K562 (cell line): Measurements from ENCODE around the gene FANCC. TPM values are rescaled to one million over a fixed set of nuclear protein-coding genes. Genes with fewer than 3 reads are reported as not detected.

Experiments used
- ATAC-seq: fragments of 200-7000 bp; cut with Tn5 transposase; 3 replicates; pipeline ENCODE4 v1.9.1; 2020; ENCODE audit warnings: moderate library complexity
- BruUV-seq: library from RNA; stranded (reverse); fragments of 400-500 nt; replicated peaks from 2 replicates; lab custom pipeline; 2021; lab: Mats Ljungman, UMichigan
- CTCF ChIA-PET: fragments of 300-600 bp; formaldehyde crosslinking; extraction: SDS; loops from one replicate; lab custom pipeline; 2021; ENCODE audit warnings: low intra/inter-chr PET ratio; lab: Yijun Ruan, JAX
- POLR2A ChIA-PET: fragments of 300-600, 350-650 bp; sonication (Branson Sonifier 250); formaldehyde crosslinking; extraction: SDS; loops from one replicate; lab custom pipeline; 2021; ENCODE audit warnings: antibody characterized with exemption, inconsistent platforms; lab: Yijun Ruan, JAX
- DNase-seq, 4 experiments: peaks; one replicate each; pipeline versions ENCODE4 v3.0.0 to v3.0.0-alpha.2; 2011 to 2018; ENCODE audit warnings: low spot score in 3 of 4, mixed read lengths in 3 of 4; ENCODE audit errors: extremely low read depth in 1 of 4
- FAIRE-seq: peaks from 2 replicates; lab custom pipeline; 2011; peaks lifted over from hg19 to GRCh38; lab: Jason Lieb, UNC
- H2AFZ ChIP-seq: 2 replicates; pipeline ENCODE4 v1.6.0; 2011; ENCODE audit warnings: low read depth, low read length, control low read depth, inconsistent platforms
- H3K27ac ChIP-seq: fragments of 200-600 bp; 3 replicates; pipeline ENCODE4 v1.8.0; 2011; ENCODE audit warnings: low read depth, mild to moderate bottlenecking, control low read depth, inconsistent platforms, low read length, moderate library complexity, mixed read lengths; ENCODE audit errors: extremely low read depth
- H3K27me3 ChIP-seq, 2 experiments: fragments of 300-600 bp in 1 of 2; 2 replicates in 1 of 2; 3 replicates in 1 of 2; pipeline versions ENCODE4 v1.6.0 to v1.8.0; 2011; ENCODE audit warnings: inconsistent platforms in 2 of 2, low read length in 2 of 2, mild to moderate bottlenecking in 1 of 2, mixed read lengths in 1 of 2, moderate library complexity in 1 of 2; ENCODE audit not compliant: control insufficient read depth in 2 of 2, insufficient read depth in 2 of 2
- H3K36me3 ChIP-seq: fragments of 300-600 bp; 3 replicates; pipeline ENCODE4 v1.8.0; 2011; ENCODE audit warnings: mild to moderate bottlenecking, low read length, inconsistent platforms; ENCODE audit not compliant: control insufficient read depth, insufficient read depth
- H3K4me1 ChIP-seq, 2 experiments: fragments of 200-600 bp in 1 of 2; replicated peaks in 1 of 2; 2 replicates in 1 of 2; 3 replicates in 1 of 2; pipeline versions ENCODE4 v1.5.1 to v1.8.0; 2011; ENCODE audit warnings: inconsistent platforms in 2 of 2, low read length in 2 of 2, mild to moderate bottlenecking in 1 of 2, mixed read lengths in 1 of 2, moderate library complexity in 1 of 2; ENCODE audit not compliant: control insufficient read depth in 2 of 2, insufficient read depth in 2 of 2
- H3K4me2 ChIP-seq: 2 replicates; pipeline ENCODE4 v1.6.1; 2011; ENCODE audit warnings: low read length, control low read depth, inconsistent platforms, mixed read lengths; ENCODE audit not compliant: insufficient read depth
- H3K4me3 ChIP-seq: fragments of 200-600 bp; sonication (generic), shearing (Covaris generic); 2 replicates; pipeline ENCODE4 v1.5.1; 2016; ENCODE audit warnings: control low read depth, inconsistent platforms
- H3K79me2 ChIP-seq: fragments of 200-600 bp; 3 replicates; pipeline ENCODE4 v1.8.0; 2011; ENCODE audit warnings: low read length, inconsistent platforms; ENCODE audit not compliant: control insufficient read depth, insufficient read depth
- H3K9ac ChIP-seq, 2 experiments: 2 replicates each; pipeline versions ENCODE4 v1.6.0 to v1.6.1; 2011; ENCODE audit warnings: low read depth in 2 of 2, low read length in 2 of 2, control low read depth in 1 of 2, inconsistent platforms in 1 of 2, mild to moderate bottlenecking in 1 of 2, mixed read lengths in 1 of 2; ENCODE audit not compliant: insufficient read depth in 1 of 2
- H3K9me1 ChIP-seq: one replicate; pipeline ENCODE4 v1.6.0; 2011; ENCODE audit warnings: inconsistent platforms, mild to moderate bottlenecking, low read length, moderate library complexity; ENCODE audit not compliant: control insufficient read depth, insufficient read depth
- H3K9me3 ChIP-seq: replicated peaks from 2 replicates; pipeline ENCODE4 v1.5.1; 2011; ENCODE audit warnings: low read depth, low read length, inconsistent platforms; ENCODE audit not compliant: control insufficient read depth, insufficient read depth
- H4K20me1 ChIP-seq: replicated peaks from 2 replicates; pipeline ENCODE4 v1.6.1; 2011; ENCODE audit warnings: low read length, inconsistent platforms, mixed read lengths; ENCODE audit not compliant: control insufficient read depth, insufficient read depth
- BCOR ChIP-seq: fragments of 450-650 bp; IDR thresholded peaks from 2 replicates; pipeline ENCODE4 v1.6.1; 2016
- CCAR2 ChIP-seq: fragments of 200-400 bp; formaldehyde crosslinking; IDR thresholded peaks from 2 replicates; pipeline ENCODE4 v1.6.1; 2017; ENCODE audit warnings: mild to moderate bottlenecking, low read depth, low read length
- HDGF ChIP-seq: fragments of 450-650 bp; IDR thresholded peaks from 2 replicates; pipeline ENCODE4 v1.6.1; 2016
- KDM4B ChIP-seq, 2 experiments: fragments of 450-650 bp in 1 of 2; sonication (generic) in 1 of 2; IDR thresholded peaks; 2 replicates each; pipeline ENCODE4 v1.6.1; 2016 to 2017; ENCODE audit warnings: borderline replicate concordance in 2 of 2, antibody characterized with exemption in 1 of 2, low read depth in 1 of 2, mild to moderate bottlenecking in 1 of 2
- KDM5B ChIP-seq: fragments of 200-600 bp; sonication (generic); IDR thresholded peaks from 2 replicates; pipeline ENCODE4 v1.6.1; 2012; ENCODE audit warnings: low read depth, mild to moderate bottlenecking, moderate library complexity, low read length, control low read depth, inconsistent platforms; ENCODE audit not compliant: insufficient replicate concordance
- LARP7 ChIP-seq: fragments of 450-650 bp; IDR thresholded peaks from 2 replicates; pipeline ENCODE4 v1.6.1; 2016
- NR3C1 ChIP-seq: sonication (generic); formaldehyde crosslinking; IDR thresholded peaks from 2 replicates; pipeline ENCODE4 v1.8.1; 2022; ENCODE audit warnings: missing genetic modification reagents
- POLR2B ChIP-seq: fragments of 450-650 bp; IDR thresholded peaks from 2 replicates; pipeline ENCODE4 v1.6.1; 2018; ENCODE audit warnings: low read depth; ENCODE audit not compliant: partially characterized antibody
- PPARD ChIP-seq: fragments of 250-450 bp; sonication (Bioruptor Pico); IDR thresholded peaks from 2 replicates; pipeline ENCODE4 v1.8.0; 2022; ENCODE audit warnings: inconsistent platforms, mild to moderate bottlenecking, moderate library complexity
- RBM39 ChIP-seq: fragments of 200-400 bp; formaldehyde crosslinking; optimal IDR thresholded peaks from 2 replicates; pipeline ENCODE3; 2018; ENCODE audit warnings: low read depth, low read length
- RFX1 ChIP-seq: fragments of 450-650 bp; IDR thresholded peaks from 2 replicates; pipeline ENCODE4 v1.6.1; 2016; ENCODE audit warnings: mild to moderate bottlenecking, moderate library complexity
- SREBF2 ChIP-seq: sonication (generic); formaldehyde crosslinking; IDR thresholded peaks from 2 replicates; pipeline ENCODE4 v1.4.0; 2020; ENCODE audit warnings: mild to moderate bottlenecking, missing genetic modification reagents
- ZFPM2 ChIP-seq: fragments of 250-450 bp; sonication (Bioruptor Pico); IDR thresholded peaks from 2 replicates; pipeline ENCODE4 v1.5.1; 2022; ENCODE audit warnings: mild to moderate bottlenecking
- ZNF347 ChIP-seq: fragments of 450-650 bp; formaldehyde crosslinking; IDR thresholded peaks from 2 replicates; pipeline ENCODE4 v1.4.0; 2020; ENCODE audit warnings: low read depth, mild to moderate bottlenecking, moderate library complexity
- ZNF408 ChIP-seq: fragments of 250-450 bp; sonication (Bioruptor Pico); IDR thresholded peaks from 2 replicates; pipeline ENCODE4 v1.4.0; 2020; ENCODE audit warnings: low read depth, mild to moderate bottlenecking, moderate library complexity
- ZNF609 ChIP-seq: sonication (generic); formaldehyde crosslinking; IDR thresholded peaks from 2 replicates; pipeline ENCODE4 v1.8.1; 2023; ENCODE audit warnings: missing genetic modification reagents, mild to moderate bottlenecking, borderline replicate concordance
- ZNF77 ChIP-seq: fragments of 250-450 bp; sonication (Bioruptor Pico); IDR thresholded peaks from 2 replicates; pipeline ENCODE4 v1.5.0; 2020
- WGBS: fragments of 100-300 bp; shearing (Covaris generic); methylation state at CpG from one replicate; pipeline ENCODE4 v1.1.6; 2016; ENCODE audit warnings: low coverage, mixed read lengths; ENCODE audit not compliant: insufficient coverage; ENCODE audit errors: missing lambda C conversion rate; 5-methylcytosine and 5-hydroxymethylcytosine counted together
- in situ Hi-C: fragments of 300-500 bp; cut with MboI; formaldehyde crosslinking; loops from 4 replicates; pipeline ENCODE4 v1.15.0; 2018; ENCODE audit warnings: inconsistent platforms, mixed read lengths
- intact Hi-C: fragments of 100-400 bp; cut with micrococcal nuclease; formaldehyde crosslinking; loops from 2 replicates; pipeline ENCODE4 v1.14.2; 2022
- polyA plus RNA-seq, 8 experiments: library from polyadenylated mRNA; depleted of rRNA in 4 of 8; stranded (reverse) in 5 of 8; unstranded in 3 of 8; fragments of >200 nt; fragmentation: Nextera tagmentation in 2 of 8; fragmentation: Illumina TruSeq in 1 of 8; extraction: Ambion mirVana in 2 of 8; extraction: Trizol in 1 of 8; gene quantifications; 2 replicates each; pipeline versions ENCODE4 v1.2.1 to v1.2.3, GENCODE V29; 2011 to 2014; ENCODE audit warnings: inconsistent platforms in 1 of 8, missing spikeins in 1 of 8
- total RNA-seq, 7 experiments: library from RNA; depleted of rRNA in 6 of 7; stranded (reverse); fragments of >200 nt in 6 of 7; fragmentation: Illumina TruSeq in 2 of 7; extraction: Trizol in 2 of 7; gene quantifications; 2 replicates each; pipeline versions ENCODE4 v1.2.1 to v1.2.3, GENCODE V29; 2011 to 2021; ENCODE audit warnings: low replicate concordance in 1 of 7

FANCC gene
- total and polyA plus RNA-seq, 9 of the 15 experiments (the other 6 are each of a cell fraction or from before 2014, with no cell fraction given): 4.6 to 18.4 (median 14.2) TPM

DNA sequence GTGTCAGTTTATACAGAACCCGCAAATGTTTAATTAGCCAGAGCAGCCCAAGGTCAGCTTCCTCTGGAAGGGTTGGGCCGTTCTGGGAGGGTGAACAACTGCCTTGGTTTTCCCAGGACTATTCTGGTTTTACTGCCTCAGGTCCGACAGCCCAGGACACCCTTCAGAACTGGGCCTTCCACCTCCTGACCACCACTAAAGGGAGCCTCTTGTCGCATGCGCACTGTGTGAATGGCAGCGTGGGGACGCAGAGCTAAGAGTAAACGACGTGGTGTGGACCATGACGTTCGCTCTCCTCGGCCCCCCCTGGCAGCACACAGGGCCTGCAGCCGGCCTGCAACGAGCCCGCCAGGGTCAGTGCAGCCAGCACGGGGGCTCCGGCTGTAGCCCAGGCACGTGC lies 214.9 kb downstream of the FANCC start:
- BruUV-seq: no TSS peak
- peaks cover 0 to 10% of the 10 kb centered on the region in 2 experiments; a peak in 1 of 5 replicates for H3K4me1 ChIP-seq
- no peak overlapping the region for H3K4me2 ChIP-seq
- 88% methylated on average over 18 of the region's 18 CpGs for WGBS
- no peaks in the 10 kb centered on the region for H3K9me1 ChIP-seq
- intact Hi-C loops (no loop called here), in situ Hi-C loops (no loop called here)
- peaks cover 18% of the 10 kb centered on the region; the same call in 1 of the 3 replicates for H3K36me3 ChIP-seq
- FAIRE-seq: no peak
- no peaks in the 10 kb centered on the region for H3K27me3 ChIP-seq
- ATAC-seq: no peak
- H3K27ac ChIP-seq: no peak overlapping the region
- POLR2A ChIA-PET: interaction anchor here (0.7 to 1.3 kb wide), 3 partner anchors 13 to 172 kb away, joined by 3 read pairs; no protein-coding TSS in a partner anchor
- peaks cover 4% of the 10 kb centered on the region; the same call in 1 of the 2 replicates for H4K20me1 ChIP-seq
- H3K9me3 ChIP-seq: no peaks in the 10 kb centered on the region
- H3K9ac ChIP-seq: 0 out of 4 replicates have a peak overlapping the region, but pooled peaks of 1 of the 2 experiments have one; percentile 30
- no peaks in the 10 kb centered on the region for H3K79me2 ChIP-seq
- TF ChIP-seq ZNF609 (CRISPR knock-in tag) (no peak), RBM39 (no peak), CCAR2 (no peak), POLR2B (no peak), RFX1 (no peak), KDM5B (no peak), ZNF347 (CRISPR knock-in tag) (no peak), NR3C1 (CRISPR knock-in tag) (no peak), HDGF (no peak), PPARD (CRISPR knock-in tag) (no peak), SREBF2 (no peak), BCOR (no peak), ZNF77 (CRISPR knock-in tag) (no peak), ZNF408 (CRISPR knock-in tag) (no peak), LARP7 (no peak), KDM4B (IDR thresholded peaks at IDR 0.05; ENCODE audit: borderline replicate concordance in 2 of 2, low read depth in 1 of 2) (no peak), ZFPM2 (CRISPR knock-in tag) (no peak)
- no peak overlapping the region for H2AFZ ChIP-seq
- DNase-seq: no peak
- CTCF ChIA-PET: no interaction called here
- no peak overlapping the region for H3K4me3 ChIP-seq
